Fibroblast of peridontal ligament (primary cell): ENCODE measurements around the gene ACVR1.
"Not testable (repeated sequence)": the region's sequence is repeated elsewhere in the genome, so short reads cannot be mapped to it uniquely, and the experiment has no call there.

Experiments
- DNase-seq: peaks from one replicate; pipeline ENCODE4 v3.0.0-alpha.2; 2010; ENCODE audit errors: extremely low read depth

Gene ACVR1

DNA sequence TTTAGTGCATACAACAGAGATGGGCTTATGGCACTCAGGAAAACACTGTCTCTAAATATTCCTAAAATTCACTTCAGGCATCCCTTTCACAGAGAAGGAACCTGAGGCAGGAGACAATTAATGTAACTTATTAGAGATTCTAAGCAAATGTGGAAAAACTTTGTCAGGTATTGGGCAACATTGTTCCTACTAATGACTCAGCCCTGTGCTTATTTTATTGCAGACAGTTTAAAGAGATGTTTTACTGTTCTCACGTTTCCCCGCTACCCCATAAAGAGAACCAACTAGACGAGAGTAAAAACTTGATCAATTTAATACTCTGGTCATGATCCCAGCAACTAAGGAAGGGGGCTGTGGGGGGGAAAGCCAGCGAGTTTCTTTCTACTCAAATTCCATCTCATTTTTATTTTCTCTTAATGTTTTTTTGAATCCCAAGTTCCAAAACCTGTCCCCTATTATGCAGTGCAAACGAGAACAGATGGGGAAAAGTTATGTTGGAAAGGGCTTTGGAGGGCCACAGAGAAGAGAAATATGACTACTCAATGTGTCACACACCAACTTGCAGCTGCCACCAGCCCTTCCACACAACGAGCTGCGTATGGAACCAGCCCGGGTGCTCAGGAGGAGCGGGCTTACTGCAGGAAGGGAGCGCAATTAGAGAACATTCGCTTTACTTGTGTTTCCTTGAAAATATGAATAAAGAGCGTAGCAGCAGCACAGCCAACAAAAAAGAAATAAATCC, 18.7 kb upstream of the ACVR1 start:
- peak; percentile 55 for DNase-seq

- no peak for DNase-seq
These were observed 17.5 kb upstream of the ACVR1 start for GRCh38 chr2:157893611-157894010.

- no peak for DNase-seq
These were observed 15.5 kb upstream of the ACVR1 start for GRCh38 chr2:157891643-157892041.

- no peak for DNase-seq
These were observed 15.0 kb upstream of the ACVR1 start for GRCh38 chr2:157890969-157891642.

- DNase-seq, result no peak
These were observed 11.8 kb upstream of the ACVR1 start for GRCh38 chr2:157887946-157888345.

GRCh38 chr2:157884533-157884932, 8.4 kb upstream of the ACVR1 start:
- not testable (repeated sequence) for DNase-seq

DNA sequence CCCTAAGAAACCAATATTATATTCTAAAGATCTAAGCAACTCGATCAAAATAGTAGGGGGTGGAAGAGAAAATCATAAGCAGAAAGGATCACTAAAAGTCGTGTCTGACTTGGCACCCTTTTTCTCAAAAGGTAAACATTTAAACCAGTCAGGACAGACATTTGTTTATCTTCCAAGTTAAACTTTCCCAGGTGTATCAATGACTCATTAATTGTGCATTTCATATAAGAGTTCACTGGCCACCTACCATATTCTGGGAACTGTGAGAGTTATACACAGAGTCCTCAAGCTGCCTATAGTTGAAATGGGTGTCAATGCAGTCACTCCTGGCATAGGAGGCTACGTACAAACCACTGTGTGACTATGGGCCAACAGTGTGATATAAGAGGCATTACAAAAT, 4.8 kb upstream of the ACVR1 start:
- no peak for DNase-seq

DNA sequence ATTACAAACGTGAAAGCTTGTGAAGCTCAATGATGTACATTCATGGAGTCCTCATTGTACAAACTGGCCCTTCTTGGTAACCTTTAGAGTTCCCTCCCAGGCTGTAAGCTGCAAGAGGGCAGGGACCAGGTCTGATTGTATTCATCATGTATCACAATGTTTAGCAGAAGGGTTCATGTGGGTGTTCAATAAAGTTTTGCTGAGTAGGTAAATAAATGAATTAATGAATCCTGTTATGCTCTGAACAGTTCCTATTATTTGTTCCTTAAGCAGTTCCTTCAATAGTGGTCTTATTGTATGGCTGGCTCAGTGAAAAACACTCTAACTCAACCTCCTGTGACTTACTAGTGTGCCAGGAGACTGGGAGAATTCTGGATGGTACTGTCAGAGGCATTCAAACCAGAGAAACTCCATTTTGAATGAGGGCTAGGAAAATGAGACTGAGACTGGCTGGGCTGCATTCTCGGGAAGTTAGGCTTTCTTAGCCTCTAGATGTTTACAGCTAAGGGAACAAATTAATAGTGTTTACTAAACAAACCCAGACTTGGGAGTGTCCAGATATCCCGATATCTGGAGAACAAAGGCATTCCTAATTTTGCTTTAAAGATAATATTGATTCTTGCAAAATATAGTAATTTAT, 1.8 kb upstream of the ACVR1 start:
- DNase-seq, result no peak

- DNase-seq, result peak; percentile 29
These were observed 632 bp upstream of the ACVR1 start for GRCh38 chr2:157876786-157877138.

GRCh38 chr2:157875641-157876065, 477 bp downstream of the ACVR1 start:
- DNase-seq, result no peak

DNA sequence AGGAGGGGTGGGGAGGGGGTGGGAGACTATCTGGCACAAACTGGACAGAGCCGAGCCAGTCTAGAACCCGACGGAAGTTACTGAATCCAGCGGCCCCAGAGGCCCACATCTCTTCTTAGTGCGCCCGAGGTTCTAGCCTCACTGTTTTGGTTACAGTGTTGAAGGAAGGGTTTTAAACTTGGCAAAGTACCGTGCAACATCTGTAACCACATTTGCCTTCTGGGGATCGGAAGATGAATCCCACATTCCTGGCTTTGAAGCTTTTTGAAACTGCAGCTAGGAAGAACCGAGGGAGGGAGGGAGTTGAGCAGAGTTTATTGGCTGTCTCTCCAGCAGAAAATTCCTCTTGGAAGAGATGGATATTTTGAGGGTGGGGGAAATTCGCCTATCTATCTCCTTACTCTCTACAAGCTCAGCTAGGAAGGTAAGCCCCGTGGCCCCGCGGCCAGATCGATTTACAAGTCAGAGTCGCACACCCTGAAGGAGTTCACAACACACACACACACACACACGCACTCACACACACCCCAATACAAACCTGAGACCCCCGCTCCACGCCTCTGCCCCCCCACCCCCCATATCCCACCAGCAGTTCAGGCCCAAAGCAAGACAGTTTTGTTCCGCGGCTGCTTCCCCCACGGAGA, 1.0 kb downstream of the ACVR1 start:
- peak; percentile 98 for DNase-seq

DNA sequence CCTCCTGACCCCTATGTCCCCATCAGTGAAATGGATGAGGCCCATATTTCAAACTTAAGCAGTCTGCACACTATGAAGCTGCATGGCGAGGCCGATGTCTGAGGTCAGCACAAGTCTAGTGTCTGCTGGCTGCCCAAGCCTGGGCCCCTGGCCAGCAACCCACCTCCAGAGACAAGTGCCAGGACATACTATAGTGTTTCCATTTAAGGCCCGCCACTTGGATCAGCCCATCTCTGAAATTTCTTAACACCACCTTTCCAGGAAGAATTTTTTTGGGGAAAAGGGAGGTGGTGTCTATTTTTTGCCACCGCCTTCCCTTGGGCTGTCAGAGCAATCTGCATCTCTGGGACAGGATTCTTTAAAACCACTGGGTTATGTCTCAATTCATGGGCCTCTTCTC, 1.8 kb downstream of the ACVR1 start:
- no peak for DNase-seq

DNA sequence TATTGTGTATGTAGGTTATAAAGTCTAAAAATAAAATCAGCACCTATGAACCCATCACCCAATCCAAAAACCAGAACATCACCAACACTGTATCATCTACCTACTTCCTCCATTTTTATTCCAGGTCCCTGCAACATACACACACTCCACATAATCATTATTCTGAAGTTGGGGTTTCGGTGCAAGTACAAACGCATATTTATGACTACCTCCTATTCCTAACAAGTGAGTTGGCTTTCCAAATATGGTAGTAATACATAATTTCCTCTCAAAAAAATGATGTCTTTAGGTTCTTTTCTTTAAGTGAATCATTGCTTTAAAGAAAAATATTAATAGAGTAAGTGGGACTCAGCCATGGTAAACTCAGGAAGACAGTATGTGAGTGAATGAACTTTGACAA, 3.3 kb downstream of the ACVR1 start:
- DNase-seq, result no peak

- peak; percentile 84 for DNase-seq
These were observed 4.7 kb downstream of the ACVR1 start for GRCh38 chr2:157871415-157871814.

DNA sequence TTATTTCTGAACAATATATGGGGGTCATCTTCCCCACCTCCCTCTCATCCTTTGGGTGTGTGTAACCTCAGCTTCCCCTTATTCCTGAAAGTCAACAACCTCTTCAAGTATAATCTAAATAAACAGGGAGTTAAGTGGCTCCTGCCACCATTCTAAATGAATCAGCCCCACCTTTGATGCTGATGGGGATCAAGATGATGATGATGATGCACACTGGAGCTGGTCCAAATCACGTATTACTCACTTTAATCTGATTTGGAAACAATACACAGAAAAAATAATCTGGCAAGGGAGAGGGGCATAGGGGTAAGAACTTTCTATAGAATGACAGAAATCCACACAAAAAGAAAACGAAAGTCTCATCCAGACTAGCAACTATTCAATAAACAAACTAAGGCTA, 7.1 kb downstream of the ACVR1 start:
- no peak for DNase-seq

GRCh38 chr2:157867703-157868102, 8.4 kb downstream of the ACVR1 start:
- DNase-seq, result no peak

- no peak for DNase-seq
These were observed 9.2 kb downstream of the ACVR1 start for GRCh38 chr2:157866666-157867642.

DNA sequence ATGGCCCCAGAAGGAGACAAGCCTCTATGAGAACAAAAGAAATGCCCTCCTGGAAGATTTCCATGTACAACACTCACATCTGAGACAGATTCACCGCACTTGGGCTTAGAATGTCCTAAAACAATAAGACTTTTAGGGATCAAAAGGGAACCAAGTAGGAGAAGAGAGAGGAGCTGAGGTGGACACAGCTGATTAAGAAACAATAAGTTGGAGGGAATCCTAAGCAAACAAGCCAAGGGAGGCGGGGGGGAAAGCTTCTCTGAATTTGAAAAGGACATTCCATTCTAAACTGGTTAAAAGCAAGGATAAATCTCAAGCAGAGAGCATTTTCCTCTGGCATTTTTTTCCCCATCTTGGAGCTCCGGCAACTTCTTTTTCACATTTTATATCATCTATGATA, 9.9 kb downstream of the ACVR1 start:
- DNase-seq, result peak; percentile 33

DNA sequence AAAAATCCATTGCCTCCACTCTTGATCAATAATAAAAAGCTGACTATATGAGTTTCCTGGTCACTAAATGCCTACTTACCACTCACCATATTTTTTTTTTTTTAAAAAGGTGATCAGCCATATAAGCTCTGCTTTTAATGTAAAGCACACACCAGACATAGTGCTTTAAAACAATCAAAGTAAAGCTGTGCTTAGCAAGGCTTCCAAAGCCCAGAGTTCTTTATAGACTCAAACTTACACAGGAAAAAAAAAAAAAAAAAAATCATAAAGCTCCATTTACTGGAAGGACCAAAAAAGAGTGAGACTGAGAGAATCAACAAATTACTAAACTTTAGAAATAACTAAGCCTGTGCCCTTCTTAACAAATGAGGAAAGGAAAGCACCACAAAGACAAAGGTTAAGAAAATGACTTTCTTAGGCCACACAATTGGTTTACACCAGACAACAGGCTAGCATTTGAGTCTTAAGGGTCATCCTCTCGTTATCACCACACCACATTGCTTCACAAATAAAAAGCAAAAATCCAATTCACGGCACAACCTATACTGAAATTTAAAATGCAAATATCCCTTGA, 11.2 kb downstream of the ACVR1 start:
- DNase-seq, result no peak

DNA sequence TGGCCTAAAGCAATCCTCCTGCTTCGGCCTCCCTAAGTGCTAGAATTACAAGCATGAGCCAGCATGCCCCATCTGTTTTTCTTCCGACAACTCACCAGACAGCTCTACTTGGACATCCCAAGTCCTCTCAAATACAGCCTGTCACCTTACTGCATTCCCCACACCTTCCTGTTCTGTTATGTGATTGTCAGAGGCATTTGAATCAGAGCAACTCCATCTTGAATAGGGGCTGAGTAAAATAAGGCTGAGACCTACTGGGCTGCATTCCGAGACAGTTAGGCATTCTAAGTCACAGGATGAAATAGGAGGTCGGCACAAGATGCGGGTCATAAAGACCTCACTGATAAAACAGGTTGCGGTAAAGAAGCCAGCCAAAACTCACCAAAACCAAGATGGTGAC, 17.3 kb downstream of the ACVR1 start:
- DNase-seq, result no peak

DNA sequence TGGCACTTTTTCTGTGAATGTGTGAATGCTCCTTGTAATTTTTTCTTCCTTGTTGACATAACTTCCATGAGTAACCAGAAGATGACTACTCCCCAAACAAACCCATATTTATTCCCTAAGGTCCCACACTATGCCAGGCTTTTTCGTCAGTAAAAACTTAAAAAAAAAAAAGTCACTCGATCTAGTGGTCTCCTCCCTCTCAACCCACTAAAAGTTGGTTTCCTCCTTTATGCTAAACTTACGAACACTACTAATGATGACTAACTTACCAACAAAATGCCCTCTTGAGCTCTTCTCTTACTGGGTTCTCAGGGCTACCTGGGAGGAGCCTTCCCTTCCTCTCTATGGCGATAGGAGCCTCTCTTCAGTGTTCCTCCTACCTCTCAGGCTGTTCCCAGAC, 18.2 kb downstream of the ACVR1 start:
- DNase-seq, result peak; percentile 81
